Spleen (tissue), 11 donors: Measurements from ENCODE around the gene DMRT2. TPM values are rescaled to one million over a fixed set of nuclear protein-coding genes. Genes with fewer than 3 reads are reported as not detected.

ENCODE experiments used
- DNase-seq: peaks from one replicate; pipeline ENCODE4 v3.0.0-alpha.2; 2020
- H3K27ac ChIP-seq, 8 donors: fragments of 200-600 bp; sonication (generic) in 7 of 8; 1 replicate in 4 of 8; 2 replicates in 4 of 8; pipeline versions ENCODE4 v1.5.0 to v1.8.0; 2016 to 2021; ENCODE audit warnings: inconsistent platforms in 4 of 8, mild to moderate bottlenecking in 4 of 8, moderate library complexity in 1 of 8
- H3K27me3 ChIP-seq, 7 donors: fragments of 200-600 bp; sonication (generic) in 6 of 7; replicated peaks in 1 of 7; 1 replicate in 4 of 7; 2 replicates in 3 of 7; pipeline versions ENCODE4 v1.5.0 to v1.8.0; 2016 to 2021; ENCODE audit warnings: inconsistent platforms in 3 of 7, mild to moderate bottlenecking in 1 of 7
- H3K36me3 ChIP-seq, 6 donors: fragments of 200-600 bp; sonication (generic) in 5 of 6; 1 replicate in 4 of 6; 2 replicates in 2 of 6; pipeline versions ENCODE4 v1.5.0 to v1.8.0; 2016 to 2021; ENCODE audit warnings: inconsistent platforms in 2 of 6
- H3K4me1 ChIP-seq, 6 donors: fragments of 200-600 bp; sonication (generic) in 5 of 6; 1 replicate in 3 of 6; 2 replicates in 3 of 6; pipeline versions ENCODE4 v1.5.0 to v1.8.0; 2016 to 2021; ENCODE audit warnings: inconsistent platforms in 3 of 6
- H3K4me3 ChIP-seq, 8 donors: fragments of 200-600 bp; sonication (generic) in 7 of 8; 1 replicate in 4 of 8; 2 replicates in 4 of 8; pipeline versions ENCODE4 v1.5.0 to v1.8.0; 2016 to 2021; ENCODE audit warnings: inconsistent platforms in 4 of 8, mild to moderate bottlenecking in 4 of 8, moderate library complexity in 2 of 8
- H3K9me3 ChIP-seq, 8 donors: fragments of 200-600 bp; sonication (generic) in 7 of 8; 1 replicate in 4 of 8; 2 replicates in 4 of 8; pipeline versions ENCODE4 v1.5.0 to v1.8.0; 2016 to 2021; ENCODE audit warnings: inconsistent platforms in 4 of 8
- POLR2A ChIP-seq, 3 donors: fragments of 450-650 bp; IDR thresholded peaks; one replicate each; pipeline ENCODE4 v1.5.1; 2017; ENCODE audit warnings: antibody characterized with exemption in 3 of 3, mild to moderate bottlenecking in 1 of 3
- POLR2AphosphoS5 ChIP-seq, 3 donors: sonication (generic); formaldehyde crosslinking; IDR thresholded peaks; one replicate each; pipeline ENCODE4 v1.5.1; 2017; ENCODE audit warnings: antibody characterized with exemption in 3 of 3
- WGBS, 5 donors: extraction: QIAGEN DNeasy Blood & Tissue Kit in 3 of 5; methylation state at CpG; one replicate each; pipeline versions ENCODE4 v1.1.5 to v1.1.7; 2013 to 2018; 5-methylcytosine and 5-hydroxymethylcytosine counted together
- intact Hi-C: fragments of 100-400 bp; cut with DNase I; formaldehyde crosslinking; loops from one replicate; pipeline ENCODE4 v1.15.0; 2023; ENCODE audit warnings: low total_unique reads
- polyA plus RNA-seq, 3 donors: library from polyadenylated mRNA; stranded (reverse); fragments of 200-250 nt; gene quantifications; one replicate each; pipeline ENCODE4 v1.2.1, GENCODE V29; 2013
- total RNA-seq, 7 donors: library from RNA; depleted of rRNA in 3 of 7; stranded (reverse); fragments of >200 nt in 3 of 7; fragmentation: NEBNext Ultra II Directional in 4 of 7; extraction: Animal tissue kit (Norgen Biotek cat#: 25700) in 4 of 7; gene quantifications; one replicate each; pipeline versions ENCODE4 v1.1.0 to v1.2.1, GENCODE V29; 2016 to 2021
- TF ChIP-seq, protein P1 (sequence below), 11 experiments: fragments of 200-600 bp in 7 of 11; fragments of 450-650 bp in 4 of 11; sonication (generic) in 4 of 11; IDR thresholded peaks in 8 of 11; conservative IDR thresholded peaks in 3 of 11; 1 replicate in 7 of 11; 2 replicates in 4 of 11; pipeline versions ENCODE4 v1.4.0 to v1.8.0; 2016 to 2021; ENCODE audit warnings: antibody characterized with exemption in 11 of 11, inconsistent platforms in 4 of 11, mild to moderate bottlenecking in 1 of 11
- donor health status: healthy with polysubstance abuse.
- donor health status: DM: no; HTN: no; CAD: no; lungs with moderate emphysema.
- donor health status: DM: no; HTN: no; CAD: no.
- donor health status: Bipolar disorder and iron deficiency.
- donor health status: healthy.
- donor health status: DM: no; HTN: no; CAD: no.
- donor health status: DM: yes; HTN: yes; CAD: no.

Gene DMRT2
- total and polyA plus RNA-seq, 10 donors: not detected

GRCh38 chr9:1046639-1047572 is 3.3 kb upstream of the DMRT2 start:
- 9 to 20% (median 15%) methylated on average over 36 of the region's 36 CpGs for WGBS, 5 donors
- intact Hi-C loops: no loop called here
- H3K9me3 ChIP-seq: peaks cover 0 to 28% (median 0%) of the 10 kb centered on the region in 8 donors
- no peak overlapping the region for H3K27ac ChIP-seq
- H3K4me1 ChIP-seq: peaks cover 17 to 78% (median 66%) of the 10 kb centered on the region in 6 donors
- peaks cover 24 to 100% (median 98%) of the 10 kb centered on the region in 7 donors for H3K27me3 ChIP-seq
- H3K36me3 ChIP-seq: no peaks in the 10 kb centered on the region
- no peak for DNase-seq
- TF ChIP-seq, protein P1, sequence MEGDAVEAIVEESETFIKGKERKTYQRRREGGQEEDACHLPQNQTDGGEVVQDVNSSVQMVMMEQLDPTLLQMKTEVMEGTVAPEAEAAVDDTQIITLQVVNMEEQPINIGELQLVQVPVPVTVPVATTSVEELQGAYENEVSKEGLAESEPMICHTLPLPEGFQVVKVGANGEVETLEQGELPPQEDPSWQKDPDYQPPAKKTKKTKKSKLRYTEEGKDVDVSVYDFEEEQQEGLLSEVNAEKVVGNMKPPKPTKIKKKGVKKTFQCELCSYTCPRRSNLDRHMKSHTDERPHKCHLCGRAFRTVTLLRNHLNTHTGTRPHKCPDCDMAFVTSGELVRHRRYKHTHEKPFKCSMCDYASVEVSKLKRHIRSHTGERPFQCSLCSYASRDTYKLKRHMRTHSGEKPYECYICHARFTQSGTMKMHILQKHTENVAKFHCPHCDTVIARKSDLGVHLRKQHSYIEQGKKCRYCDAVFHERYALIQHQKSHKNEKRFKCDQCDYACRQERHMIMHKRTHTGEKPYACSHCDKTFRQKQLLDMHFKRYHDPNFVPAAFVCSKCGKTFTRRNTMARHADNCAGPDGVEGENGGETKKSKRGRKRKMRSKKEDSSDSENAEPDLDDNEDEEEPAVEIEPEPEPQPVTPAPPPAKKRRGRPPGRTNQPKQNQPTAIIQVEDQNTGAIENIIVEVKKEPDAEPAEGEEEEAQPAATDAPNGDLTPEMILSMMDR (IDR thresholded peaks at IDR 0.05 in 8 of 11, conservative IDR thresholded peaks at IDR 0.05 in 3 of 11): no peak
- TF ChIP-seq POLR2AphosphoS5 (IDR thresholded peaks at IDR 0.05) (no peak), POLR2A (IDR thresholded peaks at IDR 0.05) (no peak)
- H3K4me3 ChIP-seq: peak overlapping the region in 5 of 8 donors; percentile 37 to 68 (median 44)

DNA sequence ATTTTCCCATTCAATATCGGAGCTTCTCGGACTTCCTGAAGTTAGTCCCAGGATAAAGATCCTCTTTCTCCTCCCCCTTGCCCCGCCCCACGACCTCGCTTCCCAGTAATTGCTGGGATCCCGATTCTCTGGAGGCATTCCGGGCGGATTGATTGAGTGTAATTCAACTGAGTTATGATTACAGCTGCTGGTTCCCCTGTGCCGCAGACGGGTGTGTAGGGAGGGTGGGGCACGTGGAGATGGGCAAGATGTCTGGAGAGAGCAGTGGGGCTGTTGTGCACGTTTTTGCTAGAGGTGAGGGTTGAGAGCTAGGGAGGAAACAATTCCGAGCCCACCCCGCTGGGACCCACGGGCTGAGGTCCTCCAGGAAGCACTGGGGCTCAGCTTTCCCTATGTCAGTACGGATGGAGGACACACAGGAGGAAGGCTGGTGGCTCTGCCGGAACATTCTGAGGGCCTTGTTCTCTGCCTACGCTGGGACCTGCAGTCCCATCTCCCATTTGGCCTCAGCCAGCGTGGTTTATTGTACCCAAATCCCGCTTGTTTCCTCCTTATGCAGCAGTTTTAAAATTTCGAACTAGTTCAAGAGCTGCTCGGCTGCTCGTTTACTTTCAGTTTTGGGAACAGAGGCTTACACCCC is 2.4 kb upstream of the DMRT2 start:
- H3K36me3 ChIP-seq: no peaks in the 10 kb centered on the region
- 1 to 6% (median 3%) methylated on average over 22 to 23 of the region's 23 CpGs for WGBS, 5 donors
- H3K27me3 ChIP-seq: peaks cover 24 to 100% (median 98%) of the 10 kb centered on the region in 7 donors
- TF ChIP-seq POLR2AphosphoS5 (IDR thresholded peaks at IDR 0.05): no peak
- TF ChIP-seq, protein P1 (IDR thresholded peaks at IDR 0.05 in 8 of 11, conservative IDR thresholded peaks at IDR 0.05 in 3 of 11): no peak
- TF ChIP-seq POLR2A (IDR thresholded peaks at IDR 0.05): no peak
- no peak for DNase-seq
- peak overlapping the region; percentile 27 to 68 (median 39) for H3K4me3 ChIP-seq
- peaks cover 0 to 28% (median 0%) of the 10 kb centered on the region in 8 donors for H3K9me3 ChIP-seq
- peaks cover 23 to 79% (median 67%) of the 10 kb centered on the region in 6 donors for H3K4me1 ChIP-seq
- intact Hi-C loops: no loop called here
- H3K27ac ChIP-seq: no peak overlapping the region

DNA sequence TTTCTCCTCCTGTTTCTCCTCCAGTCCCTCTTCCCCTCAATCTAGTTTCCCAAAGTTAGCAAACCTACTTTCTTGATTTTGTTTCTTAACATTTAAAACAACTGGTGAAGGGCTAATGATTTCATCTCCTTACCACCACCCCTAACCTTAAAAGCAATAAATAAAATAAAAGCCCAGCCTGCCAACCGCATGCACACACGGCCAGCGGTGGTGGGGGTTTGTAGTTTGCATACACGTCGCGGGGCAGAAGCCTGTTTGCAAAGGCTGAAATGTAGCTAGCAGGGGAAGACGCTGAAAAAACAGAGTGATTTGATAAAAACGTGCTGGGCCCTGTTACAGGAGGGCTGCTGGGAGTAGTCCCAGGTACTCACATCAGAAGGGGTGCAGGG is 1.9 kb upstream of the DMRT2 start:
- H3K4me3 ChIP-seq: peak overlapping the region; percentile 27 to 68 (median 39)
- WGBS, 5 donors: 3 to 12% (median 6%) methylated on average over 8 of the region's 8 CpGs
- DNase-seq: no peak
- intact Hi-C loops: no loop called here
- H3K4me1 ChIP-seq: peaks cover 23 to 79% (median 68%) of the 10 kb centered on the region in 6 donors
- TF ChIP-seq POLR2A (IDR thresholded peaks at IDR 0.05): no peak
- no peak for TF ChIP-seq POLR2AphosphoS5 (IDR thresholded peaks at IDR 0.05)
- TF ChIP-seq, protein P1 (IDR thresholded peaks at IDR 0.05 in 8 of 11, conservative IDR thresholded peaks at IDR 0.05 in 3 of 11): no peak
- peaks cover 0 to 28% (median 0%) of the 10 kb centered on the region in 8 donors for H3K9me3 ChIP-seq
- H3K36me3 ChIP-seq: no peaks in the 10 kb centered on the region
- H3K27ac ChIP-seq: no peak overlapping the region
- H3K27me3 ChIP-seq: peaks cover 24 to 100% (median 98%) of the 10 kb centered on the region in 7 donors
